GM18858 (cell line): Measurements from ENCODE around the gene DSG3.

Experiments used
- ATAC-seq: cut with Tn5 transposase; IDR thresholded peaks from one replicate; pipeline ENCODE4 v1.9.1; 2021; ENCODE audit not compliant: unreplicated experiment

The DSG3 gene

DNA sequence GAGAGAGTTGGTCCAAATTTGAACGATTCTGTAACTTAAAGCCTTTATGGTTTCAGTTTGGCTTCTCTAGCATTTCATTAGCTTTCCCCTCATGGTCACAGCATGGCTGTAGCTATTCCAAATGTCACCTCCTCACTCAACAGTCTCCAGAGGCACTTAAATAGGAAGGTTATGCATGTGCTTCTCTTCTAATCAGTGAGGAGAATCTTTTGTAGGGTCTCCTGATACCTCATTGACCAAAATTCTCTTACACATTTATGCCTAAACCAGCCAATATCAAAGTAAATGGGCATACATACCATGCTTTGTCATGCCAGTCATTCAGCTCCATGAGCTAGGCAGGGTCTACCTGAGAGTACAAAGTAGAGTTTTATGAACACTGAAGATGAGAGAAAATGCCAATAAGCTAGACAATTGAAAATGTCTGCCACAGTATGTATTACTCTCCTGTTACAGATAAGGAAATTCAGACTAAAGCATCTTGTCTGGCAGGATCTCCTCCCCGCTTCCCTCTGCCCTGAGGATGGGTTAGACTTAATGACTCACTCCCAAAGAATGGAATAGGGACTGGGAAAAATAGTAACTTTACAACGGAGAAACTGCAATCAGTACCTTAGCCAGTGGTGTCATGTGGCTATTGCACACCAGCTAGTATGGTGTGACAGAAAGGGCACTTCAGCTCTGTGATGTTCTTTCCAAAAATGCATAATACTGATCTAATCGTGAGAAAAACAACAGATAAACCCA lies 65.8 kb downstream of the DSG3 start:
- no peak for ATAC-seq

DNA sequence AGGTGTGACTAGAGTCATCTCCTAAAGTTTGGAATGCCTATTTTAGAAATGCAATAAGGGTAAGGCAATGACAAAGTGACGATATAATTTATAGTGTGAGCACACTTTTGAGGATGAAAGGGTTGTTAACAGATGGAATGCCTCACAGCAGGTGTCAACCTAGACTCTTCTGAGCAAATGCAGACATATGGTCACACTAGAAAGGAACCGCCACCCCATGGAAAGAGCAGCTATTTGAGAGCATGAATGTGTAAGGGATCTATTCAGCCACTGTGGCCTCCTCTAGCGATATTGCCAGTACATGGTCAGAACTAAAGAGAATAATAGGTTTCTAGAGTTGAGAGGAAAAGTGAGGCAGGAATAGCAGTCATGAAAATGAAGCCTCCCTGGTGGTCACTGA lies 68.9 kb downstream of the DSG3 start:
- no peak for ATAC-seq

- no peak for ATAC-seq
These were observed 78.8 kb downstream of the DSG3 start for GRCh38 chr18:31526374-31526773.
